HG03039 (cell line): ENCODE measurements around the gene APC2.
"Not testable (repeated sequence)": the region's sequence is repeated elsewhere in the genome, so short reads cannot be mapped to it uniquely, and the experiment has no call there.

Experiments
- ATAC-seq: cut with Tn5 transposase; IDR thresholded peaks from one replicate; pipeline ENCODE4 v1.9.1; 2021; ENCODE audit warnings: mild to moderate bottlenecking, moderate library complexity; ENCODE audit not compliant: unreplicated experiment

The APC2 gene

DNA sequence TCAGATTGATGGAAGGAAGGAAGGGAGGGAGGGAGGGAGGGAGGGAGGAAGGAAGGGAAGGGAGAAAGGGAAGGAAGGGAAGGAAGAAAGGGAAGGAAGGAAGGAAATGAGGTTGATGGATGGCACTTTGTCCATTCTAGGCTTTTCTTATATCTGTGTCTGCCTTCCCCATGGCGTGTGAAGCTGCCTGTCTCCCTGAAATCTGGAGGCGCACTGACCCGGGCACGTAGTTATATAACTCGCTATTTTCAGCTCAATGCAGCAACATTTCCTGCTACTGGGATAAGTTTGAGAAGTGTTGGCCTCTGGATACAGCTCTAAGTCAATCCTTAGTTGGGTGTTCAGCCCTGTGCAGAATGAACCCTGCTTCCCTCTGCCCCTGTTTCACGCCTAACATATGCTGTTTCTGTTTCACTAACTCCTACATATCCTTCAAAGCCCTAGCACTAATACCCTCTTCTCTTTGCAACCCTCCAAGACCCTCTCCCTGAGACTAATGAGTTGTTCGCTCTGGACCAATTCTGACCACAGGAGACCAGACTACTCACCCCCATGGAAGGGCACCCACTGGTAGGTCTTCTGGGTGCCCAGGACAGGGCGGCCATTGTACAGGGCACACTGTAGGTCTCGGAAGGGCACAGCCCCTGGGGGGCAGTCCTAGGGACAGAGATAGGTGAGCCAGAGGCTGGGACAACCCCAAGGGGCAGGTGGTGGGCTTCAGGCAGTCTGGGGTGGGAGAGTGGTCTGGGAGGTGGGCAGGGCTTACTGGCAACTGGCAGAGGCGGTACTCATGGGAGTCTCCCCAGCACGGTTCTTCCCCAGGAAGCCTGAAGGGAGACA, 59.9 kb downstream of the APC2 start:
- ATAC-seq: no peak

GRCh38 chr19:1510442-1510806, 60.5 kb downstream of the APC2 start:
- no peak for ATAC-seq

DNA sequence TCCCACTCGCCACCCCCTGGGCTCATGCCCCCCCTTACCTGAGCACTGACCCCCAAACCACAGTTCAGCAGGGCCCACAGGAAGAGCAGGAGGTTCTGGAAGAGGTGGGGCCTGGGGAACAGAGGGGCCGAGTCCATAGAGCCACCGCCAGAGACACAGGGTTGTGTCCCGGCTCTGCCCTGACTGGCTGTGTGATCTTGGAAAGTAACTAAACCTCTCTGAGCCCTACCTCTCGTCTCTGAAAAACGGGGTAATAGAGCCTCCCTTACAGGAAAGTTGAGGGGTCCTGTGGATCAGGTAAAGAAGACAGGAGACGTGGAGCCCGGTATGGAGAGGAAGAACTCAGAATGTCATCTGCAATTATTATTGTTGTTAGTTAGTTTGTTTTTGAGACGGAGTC, 60.9 kb downstream of the APC2 start:
- ATAC-seq: no peak

DNA sequence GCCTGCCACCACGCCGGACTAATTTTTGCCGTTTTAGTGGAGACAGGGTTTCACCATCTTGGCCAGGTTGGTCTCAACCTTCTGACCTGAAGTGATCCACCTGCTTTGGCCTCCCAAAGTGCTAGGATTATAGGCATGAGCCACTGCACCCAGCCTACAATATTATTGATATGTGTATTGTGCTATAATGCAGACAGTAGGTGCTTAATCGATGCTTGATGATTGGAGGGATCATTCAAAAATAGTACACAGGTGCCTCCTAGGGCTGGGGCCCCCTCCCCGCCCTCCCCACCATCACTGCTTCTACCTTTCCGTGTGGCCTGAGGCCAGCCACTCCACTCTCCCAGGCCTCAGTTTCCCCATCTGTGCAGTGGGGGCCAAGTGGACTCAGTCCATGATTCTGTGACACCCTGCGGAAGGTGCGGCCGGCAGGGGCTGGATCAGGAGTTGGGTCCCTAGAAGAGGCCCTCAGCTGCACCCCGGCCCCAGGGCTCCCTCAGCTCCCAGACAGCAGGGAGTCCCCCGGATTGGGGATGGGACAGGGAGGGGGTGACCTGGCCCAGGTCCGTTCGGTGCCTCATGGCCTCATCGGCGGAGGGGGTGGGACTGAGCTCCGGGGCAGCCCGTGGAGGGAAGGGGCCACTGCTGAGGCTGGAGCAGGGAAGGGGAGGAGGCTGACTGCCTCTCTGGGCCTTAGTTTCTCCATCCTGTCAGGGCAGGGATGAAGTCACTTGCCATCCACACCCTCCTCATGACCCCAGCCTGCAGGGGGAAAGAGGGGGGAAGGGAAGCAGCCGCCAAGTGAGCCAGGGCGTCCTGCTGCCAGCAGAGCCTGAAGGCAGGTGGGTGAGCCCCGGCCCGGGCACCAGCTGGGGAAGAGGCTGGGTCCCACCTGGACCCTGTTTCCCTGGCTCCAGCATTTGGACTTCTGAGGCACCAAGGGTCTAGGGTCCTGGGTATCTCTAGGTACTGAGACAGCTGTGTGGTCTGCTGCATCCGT, 61.7 kb downstream of the APC2 start:
- ATAC-seq: no peak

DNA sequence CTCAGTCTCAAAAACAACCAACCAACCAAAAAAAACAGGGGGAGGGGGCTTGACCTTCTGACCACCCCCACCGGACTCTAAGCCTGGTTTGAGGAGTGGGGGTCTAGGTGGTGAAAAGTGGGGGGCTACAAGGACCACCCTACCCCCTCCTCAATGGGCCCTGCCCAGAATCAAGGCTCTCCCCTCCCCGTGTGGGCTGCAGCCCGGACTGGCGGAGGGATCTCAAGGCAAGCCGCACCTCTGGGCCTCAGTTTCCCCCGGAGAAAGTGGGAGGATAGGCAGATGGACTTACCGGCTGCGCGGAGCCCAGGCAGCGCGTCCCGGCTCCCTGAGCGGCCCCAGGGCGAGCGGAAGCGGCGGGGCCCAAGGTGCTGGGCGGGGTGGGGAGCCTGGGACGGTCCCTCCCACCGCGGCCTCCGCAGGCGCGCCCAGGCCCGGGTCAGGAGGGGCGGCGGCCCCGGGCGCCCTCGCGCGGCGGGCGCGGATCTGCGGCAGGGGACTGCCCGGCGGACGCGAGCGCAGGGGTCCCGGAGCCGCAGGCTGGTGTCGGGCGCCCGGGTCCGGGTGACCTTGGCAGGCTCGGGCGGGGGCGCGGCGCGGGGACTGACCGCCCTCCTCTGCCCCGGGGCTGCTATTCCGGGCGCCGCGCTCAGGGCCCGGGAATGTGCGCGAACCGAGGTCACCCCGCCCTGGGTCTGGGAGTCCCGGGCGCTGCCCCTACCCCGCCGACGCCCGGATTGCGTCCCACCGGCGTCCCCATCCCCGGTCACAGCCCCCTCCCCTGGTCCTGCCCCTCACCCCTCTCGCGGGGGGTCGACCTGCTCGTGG, 63.0 kb downstream of the APC2 start, which contains the start of gene ADAMTSL5:
Gene ADAMTSL5, minus strand, starts transcription at position 349 of the 828 bp plus-strand sequence. CDS start 2,076 bp downstream, outside the sequence.
- no peak for ATAC-seq

- ATAC-seq: no peak
Measured at GRCh38 chr19:1513499-1514294, 63.8 kb downstream of the APC2 start.

- ATAC-seq: no peak
Measured at GRCh38 chr19:1514295-1514661, 64.4 kb downstream of the APC2 start.

DNA sequence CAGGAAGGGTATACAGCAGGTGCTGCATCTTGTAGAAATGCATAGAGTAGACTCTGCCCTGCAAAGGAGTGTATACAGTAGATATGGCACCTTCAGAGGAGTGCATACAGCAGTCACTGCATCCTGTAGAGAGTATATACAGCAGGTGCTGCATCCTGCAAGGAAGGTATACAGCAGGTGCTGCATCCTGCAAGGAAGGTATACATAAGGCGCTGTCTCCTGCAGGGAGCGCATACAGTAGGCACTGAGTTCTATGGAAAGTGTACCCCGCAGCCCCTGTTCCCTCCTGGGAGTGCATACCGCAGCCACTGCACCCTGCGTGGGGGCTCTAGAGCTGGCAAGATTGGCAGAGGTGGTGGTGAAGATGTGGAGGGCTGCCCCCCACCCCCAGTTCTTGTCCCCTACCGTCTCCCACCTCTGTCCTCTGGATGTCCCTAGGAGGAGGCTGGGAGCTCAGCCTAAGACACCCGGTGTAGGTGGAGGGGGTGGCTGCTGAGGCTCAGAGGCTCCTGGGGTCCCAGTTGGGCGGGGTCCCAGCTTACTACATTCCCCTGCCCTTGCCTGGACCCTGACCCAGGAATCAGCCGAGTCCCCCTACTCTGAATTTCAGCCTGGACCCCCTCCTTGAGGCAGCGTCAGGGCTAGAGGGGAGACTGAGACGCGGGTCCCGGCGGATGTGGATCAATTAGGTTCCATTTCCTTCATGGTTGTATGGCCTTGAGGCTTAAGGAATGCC, 65.2 kb downstream of the APC2 start:
- no peak for ATAC-seq

GRCh38 chr19:1516395-1516753, 66.5 kb downstream of the APC2 start:
- no peak for ATAC-seq

DNA sequence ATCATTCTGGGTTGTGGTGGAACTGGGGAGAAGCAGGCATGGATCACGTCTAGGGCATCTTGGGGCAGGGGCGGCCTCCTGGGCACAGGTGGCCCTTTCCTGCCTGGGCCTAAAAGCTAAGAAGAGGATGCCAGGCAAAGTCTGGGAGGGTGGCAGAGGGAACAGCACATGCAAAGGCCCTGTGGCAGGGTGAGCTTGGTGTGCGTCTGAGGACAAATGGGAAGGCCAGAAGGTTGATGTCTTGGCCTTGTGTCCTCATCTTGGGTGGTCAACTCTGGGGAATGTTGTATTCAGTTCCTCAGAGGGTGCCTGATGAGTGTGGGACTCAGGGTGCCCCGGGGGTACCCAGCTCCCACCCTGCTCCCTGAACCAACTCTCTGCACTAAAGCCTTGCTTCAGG, 68.5 kb downstream of the APC2 start:
- no peak for ATAC-seq

GRCh38 chr19:1519802-1520201, 69.9 kb downstream of the APC2 start:
- not testable (repeated sequence) for ATAC-seq

DNA sequence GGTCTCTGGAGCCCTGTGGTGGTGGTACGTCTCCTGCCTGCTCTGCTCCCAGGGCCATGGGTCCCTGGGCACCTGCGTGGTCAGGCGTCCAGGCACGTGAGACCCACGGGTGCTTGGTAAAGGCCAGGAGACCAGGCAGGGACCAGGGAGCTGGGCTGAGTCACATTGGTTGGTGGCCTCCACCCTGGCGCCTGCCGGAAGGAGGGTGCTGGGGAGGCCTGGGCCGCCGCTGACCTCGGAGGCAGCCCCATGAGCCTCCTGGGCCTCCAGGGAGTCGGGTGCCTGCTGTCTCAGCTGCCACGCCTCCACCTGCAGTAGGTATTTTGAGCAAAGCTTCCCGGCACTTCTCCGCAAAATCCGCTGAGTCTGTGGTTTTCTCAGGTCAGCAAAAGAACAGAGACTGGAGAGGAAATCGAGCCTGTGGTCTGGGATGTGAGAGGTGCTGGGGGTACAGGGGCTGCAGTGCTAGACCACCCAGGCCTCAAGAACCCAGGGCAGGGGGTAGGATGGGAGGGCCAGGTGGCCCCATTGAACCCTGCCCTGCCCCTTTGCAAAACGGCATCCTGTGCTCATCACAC, 70.4 kb downstream of the APC2 start:
- ATAC-seq: no peak

DNA sequence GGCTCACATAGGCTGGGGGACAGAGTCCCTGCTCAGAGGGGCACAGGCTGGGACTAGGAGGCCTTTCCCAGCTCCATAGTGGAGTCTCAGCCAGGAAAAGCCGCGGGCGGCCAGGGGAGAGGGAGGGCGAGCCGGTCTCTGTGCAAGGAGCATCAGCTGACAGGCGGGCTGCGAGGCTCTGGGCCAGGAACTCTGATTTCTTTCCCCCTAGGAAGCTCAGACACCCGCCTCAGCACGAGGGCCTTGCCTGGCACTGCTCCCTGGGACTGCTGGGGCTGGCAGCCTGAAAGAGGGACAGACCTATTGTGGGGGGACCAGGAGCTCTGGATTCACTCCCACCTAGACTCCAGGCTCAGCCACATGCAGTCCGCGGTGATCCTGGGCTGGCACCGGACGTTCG, 71.7 kb downstream of the APC2 start:
- no peak for ATAC-seq

GRCh38 chr19:1522061-1522460, 72.1 kb downstream of the APC2 start:
- no peak for ATAC-seq

DNA sequence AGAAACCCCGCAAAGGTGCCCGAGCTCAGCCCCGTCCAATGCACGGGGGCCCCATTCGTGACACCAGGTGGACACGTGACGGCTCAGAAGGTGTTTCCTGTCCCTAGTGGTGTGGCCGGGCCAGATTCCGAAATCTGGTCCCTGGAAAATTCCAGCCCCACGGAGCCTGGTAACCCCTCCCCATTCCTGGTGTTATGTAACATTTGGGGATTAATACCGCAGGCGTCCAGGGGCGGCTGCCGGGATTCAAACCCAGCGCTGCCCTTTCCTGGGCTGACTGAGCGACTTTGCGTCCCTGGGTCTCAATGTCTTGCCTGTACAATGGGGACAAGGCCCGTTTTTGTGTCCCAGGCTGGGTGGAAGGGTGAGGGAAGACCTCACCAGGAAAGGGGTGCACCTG, 72.9 kb downstream of the APC2 start:
- no peak for ATAC-seq
